GM13977 (cell line): ENCODE results near the gene PTN.

ENCODE experiments used
- DNase-seq: peaks from one replicate; pipeline ENCODE4 v3.0.0; 2012; ENCODE audit warnings: low spot score
- in situ Hi-C: fragments of 300-500 bp; cut with MboI; formaldehyde crosslinking; loops from one replicate; pipeline ENCODE4 v1.12.0; 2022; ENCODE audit warnings: low sequenced_read_pairs, low pct_unique_long_range_greater_than_20kb, mixed read lengths, inconsistent platforms; ENCODE audit not compliant: unreplicated experiment
- TF ChIP-seq, protein P1 (sequence below): IDR thresholded peaks from 2 replicates; pipeline ENCODE4 v1.5.1; 2012; ENCODE audit warnings: mild to moderate bottlenecking, control low read depth; ENCODE audit not compliant: insufficient read depth; ENCODE audit errors: extremely low read depth, missing control alignments

The PTN gene

DNA sequence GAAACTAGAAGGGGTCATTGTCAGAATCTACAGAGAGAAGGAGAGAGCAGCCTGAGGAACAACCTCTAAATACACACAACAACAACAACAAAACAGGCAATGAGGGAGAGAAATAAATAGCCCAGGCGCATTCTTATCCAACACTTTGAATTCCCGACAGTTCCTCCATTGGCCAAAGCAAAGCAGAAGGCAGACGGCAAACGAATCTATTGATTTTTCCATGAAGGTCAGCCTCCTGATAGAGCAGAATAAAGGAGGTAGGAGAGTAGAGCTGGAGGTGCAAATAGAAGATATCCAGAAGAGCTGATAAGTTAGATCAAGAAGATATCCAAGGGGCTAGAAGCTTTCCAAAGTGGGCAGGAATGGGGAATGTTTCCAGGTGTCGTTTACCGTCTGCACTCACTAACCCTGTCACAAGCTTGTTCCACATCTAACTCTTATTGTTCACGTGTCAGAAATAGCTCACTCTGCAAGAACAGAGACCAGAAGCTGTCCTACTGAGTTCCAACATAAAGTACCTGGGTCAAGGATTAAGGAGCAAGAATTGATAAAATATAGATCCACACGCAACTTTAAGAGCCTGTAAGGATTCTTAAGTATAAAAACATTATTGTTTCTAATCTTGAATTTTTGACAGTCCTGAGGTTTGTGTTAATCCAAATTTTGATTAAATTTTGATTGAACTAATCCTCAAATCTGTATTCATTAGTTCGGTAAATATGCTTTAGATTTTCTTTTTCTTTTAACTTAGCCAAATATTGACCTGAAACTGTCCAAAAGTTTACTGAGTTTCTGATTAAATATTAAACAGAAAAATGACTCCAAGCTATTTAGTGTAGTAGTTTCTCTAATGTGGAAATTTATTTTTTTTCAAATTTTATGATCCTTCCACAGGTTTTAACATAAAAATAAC is 45.7 kb downstream of the PTN start:
- in situ Hi-C loops, result no loop called here
- TF ChIP-seq, protein P1, sequence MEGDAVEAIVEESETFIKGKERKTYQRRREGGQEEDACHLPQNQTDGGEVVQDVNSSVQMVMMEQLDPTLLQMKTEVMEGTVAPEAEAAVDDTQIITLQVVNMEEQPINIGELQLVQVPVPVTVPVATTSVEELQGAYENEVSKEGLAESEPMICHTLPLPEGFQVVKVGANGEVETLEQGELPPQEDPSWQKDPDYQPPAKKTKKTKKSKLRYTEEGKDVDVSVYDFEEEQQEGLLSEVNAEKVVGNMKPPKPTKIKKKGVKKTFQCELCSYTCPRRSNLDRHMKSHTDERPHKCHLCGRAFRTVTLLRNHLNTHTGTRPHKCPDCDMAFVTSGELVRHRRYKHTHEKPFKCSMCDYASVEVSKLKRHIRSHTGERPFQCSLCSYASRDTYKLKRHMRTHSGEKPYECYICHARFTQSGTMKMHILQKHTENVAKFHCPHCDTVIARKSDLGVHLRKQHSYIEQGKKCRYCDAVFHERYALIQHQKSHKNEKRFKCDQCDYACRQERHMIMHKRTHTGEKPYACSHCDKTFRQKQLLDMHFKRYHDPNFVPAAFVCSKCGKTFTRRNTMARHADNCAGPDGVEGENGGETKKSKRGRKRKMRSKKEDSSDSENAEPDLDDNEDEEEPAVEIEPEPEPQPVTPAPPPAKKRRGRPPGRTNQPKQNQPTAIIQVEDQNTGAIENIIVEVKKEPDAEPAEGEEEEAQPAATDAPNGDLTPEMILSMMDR, result no peak
- DNase-seq, result no peak

DNA sequence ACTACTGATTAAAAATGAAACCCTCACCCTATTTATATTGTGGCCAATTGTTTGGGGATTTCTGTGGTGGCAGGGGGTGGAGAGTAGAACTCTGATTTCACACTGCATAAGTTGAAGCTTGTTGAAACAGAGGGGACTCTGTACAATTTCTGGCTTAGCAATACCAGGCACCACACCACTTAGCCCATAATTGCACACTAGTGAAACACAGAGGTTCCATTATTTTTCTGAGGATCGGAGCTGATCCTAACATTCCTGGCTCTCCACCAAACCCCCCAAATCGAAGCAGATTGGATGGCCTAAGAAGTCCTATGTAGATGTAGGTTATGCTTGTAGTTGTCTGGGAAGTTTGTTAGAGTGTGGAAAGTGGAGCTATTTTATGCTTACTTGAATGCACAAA is 47.0 kb downstream of the PTN start:
- TF ChIP-seq, protein P1, result no peak
- no peak for DNase-seq
- in situ Hi-C loops, result no loop called here

DNA sequence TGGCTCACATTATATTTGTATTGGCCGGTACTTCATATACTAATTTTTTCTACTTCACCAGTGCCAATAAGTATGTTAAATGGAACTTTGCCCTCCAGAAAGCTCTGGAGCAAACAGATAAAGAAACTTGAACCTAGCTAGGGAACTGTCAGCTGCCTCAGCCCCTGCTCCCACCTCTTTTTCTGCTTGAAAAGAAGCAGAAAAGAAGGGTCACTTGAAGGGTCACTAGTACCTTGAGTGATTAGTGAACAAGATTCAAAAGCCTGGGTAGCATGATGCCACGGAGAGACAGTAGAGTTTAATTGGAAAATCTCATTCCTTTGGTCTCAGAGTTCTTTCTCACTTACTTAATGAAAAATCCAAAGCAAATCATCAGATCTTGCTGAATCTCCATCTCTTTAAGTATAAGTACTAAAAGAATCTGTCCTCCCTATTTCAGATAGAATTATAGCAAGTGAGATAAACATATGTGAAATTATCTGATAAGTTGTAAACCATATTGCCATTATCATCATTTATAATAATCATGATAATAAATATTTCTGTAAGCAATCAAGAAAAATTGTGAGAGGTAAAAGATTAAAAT is 47.7 kb downstream of the PTN start:
- TF ChIP-seq, protein P1, result no peak
- no peak for DNase-seq
- in situ Hi-C loops, result no loop called here

DNA sequence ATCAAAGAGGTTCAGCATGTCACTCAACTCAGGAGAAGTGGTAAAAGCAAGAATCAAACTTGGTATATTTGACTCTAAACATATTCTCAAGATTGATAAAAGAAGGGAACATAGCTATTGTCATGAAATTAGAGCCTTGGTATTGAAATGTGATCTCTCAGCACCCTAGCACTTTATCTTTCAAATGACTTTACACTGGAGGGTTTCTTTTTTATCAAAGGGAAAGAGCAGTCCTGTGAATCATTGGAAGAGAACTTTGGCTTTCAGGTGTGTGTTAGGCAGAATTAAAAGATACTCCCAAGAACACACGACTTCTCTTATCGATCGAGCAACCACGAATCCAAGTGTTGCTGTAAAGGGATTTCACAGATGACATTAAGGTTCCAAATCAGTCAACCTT is 54.4 kb downstream of the PTN start:
- DNase-seq, result no peak
- in situ Hi-C loops, result no loop called here
- TF ChIP-seq, protein P1, result no peak

DNA sequence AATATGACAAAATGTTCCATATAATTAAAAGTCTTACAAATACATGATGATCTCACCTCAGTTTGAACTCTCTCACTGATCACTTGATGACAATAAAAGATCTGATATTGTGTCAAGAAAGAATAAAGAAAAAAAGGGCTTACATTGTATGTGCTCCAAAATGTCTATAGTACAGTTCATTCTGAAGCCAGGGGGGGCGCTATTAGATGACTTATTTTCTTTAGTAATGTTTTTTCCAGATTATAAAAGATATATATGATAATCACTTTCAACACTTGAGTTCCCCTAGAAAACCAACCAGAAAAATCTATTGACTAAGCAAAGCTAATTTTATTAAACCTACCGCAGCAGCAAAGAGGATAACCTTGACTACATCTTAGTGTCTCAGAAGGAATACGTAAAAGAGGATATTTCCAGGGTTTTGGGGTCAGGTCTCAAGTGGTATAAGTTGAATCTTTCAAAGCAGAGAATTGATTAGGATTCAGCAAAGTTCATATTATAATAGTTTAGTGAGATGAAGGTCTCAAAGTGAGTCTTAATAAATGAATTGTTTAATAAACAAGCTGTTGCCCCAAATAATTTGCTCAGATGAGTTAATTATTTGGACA is 55.8 kb downstream of the PTN start:
- in situ Hi-C loops, result no loop called here
- TF ChIP-seq, protein P1, result no peak
- no peak for DNase-seq

- in situ Hi-C loops, result no loop called here
- TF ChIP-seq, protein P1, result no peak
- DNase-seq, result no peak
Observed at GRCh38 chr7:137283153-137283552, 60.4 kb downstream of the PTN start.
